Glutamatergic neuron (in vitro differentiated cells): ENCODE measurements around the gene ANKRD2. TPM values are rescaled to one million over a fixed set of nuclear protein-coding genes. Genes with fewer than 3 reads are reported as not detected.

Source experiments
- DNase-seq: peaks from one replicate; pipeline ENCODE4 v3.0.0; 2022
- H3K27ac Mint-ChIP-seq: one replicate; pipeline ENCODE4 v1.8.0; 2020; ENCODE audit warnings: mild to moderate bottlenecking, mixed read lengths, inconsistent platforms; ENCODE audit not compliant: unreplicated experiment
- H3K27me3 Mint-ChIP-seq: one replicate; pipeline ENCODE4 v1.8.0; 2020; ENCODE audit warnings: mild to moderate bottlenecking, moderate library complexity, mixed read lengths, inconsistent platforms; ENCODE audit not compliant: unreplicated experiment
- H3K36me3 Mint-ChIP-seq: one replicate; pipeline ENCODE4 v1.8.0; 2020; ENCODE audit warnings: mild to moderate bottlenecking, mixed read lengths, inconsistent platforms; ENCODE audit not compliant: unreplicated experiment
- H3K4me1 Mint-ChIP-seq: one replicate; pipeline ENCODE4 v1.8.0; 2020; ENCODE audit warnings: mild to moderate bottlenecking, low read depth, mixed read lengths, inconsistent platforms; ENCODE audit not compliant: unreplicated experiment
- H3K4me3 Mint-ChIP-seq: one replicate; pipeline ENCODE4 v1.8.0; 2020; ENCODE audit warnings: mild to moderate bottlenecking, mixed read lengths, inconsistent platforms; ENCODE audit not compliant: unreplicated experiment
- H3K9me3 Mint-ChIP-seq: one replicate; pipeline ENCODE4 v1.8.0; 2020; ENCODE audit warnings: mild to moderate bottlenecking, moderate library complexity, mixed read lengths, inconsistent platforms; ENCODE audit not compliant: unreplicated experiment
- total RNA-seq: library from RNA; stranded (reverse); fragmentation: NEBNext Ultra II Directional; extraction: Animal tissue kit (Norgen Biotek cat#: 25700); gene quantifications from one replicate; pipeline ENCODE4 v1.2.1, GENCODE V29; 2021; ENCODE audit not compliant: unreplicated experiment
- TF ChIP-seq, protein P1 (sequence below): fragments of 200-600 bp; sonication (generic); IDR thresholded peaks from one replicate; pipeline ENCODE4 v1.5.0; 2021; ENCODE audit not compliant: partially characterized antibody, unreplicated experiment

ANKRD2 gene
- total RNA-seq, 1 donor from 2014 or later = not detected

DNA sequence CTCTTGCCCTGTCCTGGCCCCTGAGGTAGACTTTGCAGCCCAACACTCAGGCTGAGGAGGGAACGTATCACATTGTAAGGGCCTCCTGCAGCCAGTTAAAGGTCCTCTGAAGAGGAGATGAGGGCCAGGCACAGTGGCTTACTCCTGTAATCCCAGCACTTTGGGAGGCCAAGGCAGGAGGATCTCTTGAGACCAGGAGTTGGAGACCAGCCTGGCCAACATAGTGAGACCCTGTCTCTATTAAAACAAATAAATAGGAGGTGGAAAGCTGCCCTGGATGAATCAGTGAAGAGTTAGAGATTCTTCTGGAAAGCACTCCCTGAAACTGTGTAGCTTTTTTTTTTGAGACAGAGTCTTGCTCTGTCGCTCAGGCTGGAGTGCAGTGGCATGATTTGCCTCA, 14.6 kb downstream of the ANKRD2 start:
- H3K27ac Mint-ChIP-seq = no peak overlapping the region
- H3K4me3 Mint-ChIP-seq = no peak overlapping the region
- no peaks in the 10 kb centered on the region for H3K4me1 Mint-ChIP-seq
- no peaks in the 10 kb centered on the region for H3K27me3 Mint-ChIP-seq
- H3K36me3 Mint-ChIP-seq = no peaks in the 10 kb centered on the region
- TF ChIP-seq, protein P1, sequence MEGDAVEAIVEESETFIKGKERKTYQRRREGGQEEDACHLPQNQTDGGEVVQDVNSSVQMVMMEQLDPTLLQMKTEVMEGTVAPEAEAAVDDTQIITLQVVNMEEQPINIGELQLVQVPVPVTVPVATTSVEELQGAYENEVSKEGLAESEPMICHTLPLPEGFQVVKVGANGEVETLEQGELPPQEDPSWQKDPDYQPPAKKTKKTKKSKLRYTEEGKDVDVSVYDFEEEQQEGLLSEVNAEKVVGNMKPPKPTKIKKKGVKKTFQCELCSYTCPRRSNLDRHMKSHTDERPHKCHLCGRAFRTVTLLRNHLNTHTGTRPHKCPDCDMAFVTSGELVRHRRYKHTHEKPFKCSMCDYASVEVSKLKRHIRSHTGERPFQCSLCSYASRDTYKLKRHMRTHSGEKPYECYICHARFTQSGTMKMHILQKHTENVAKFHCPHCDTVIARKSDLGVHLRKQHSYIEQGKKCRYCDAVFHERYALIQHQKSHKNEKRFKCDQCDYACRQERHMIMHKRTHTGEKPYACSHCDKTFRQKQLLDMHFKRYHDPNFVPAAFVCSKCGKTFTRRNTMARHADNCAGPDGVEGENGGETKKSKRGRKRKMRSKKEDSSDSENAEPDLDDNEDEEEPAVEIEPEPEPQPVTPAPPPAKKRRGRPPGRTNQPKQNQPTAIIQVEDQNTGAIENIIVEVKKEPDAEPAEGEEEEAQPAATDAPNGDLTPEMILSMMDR = no peak
- no peak for DNase-seq
- no peaks in the 10 kb centered on the region for H3K9me3 Mint-ChIP-seq

DNA sequence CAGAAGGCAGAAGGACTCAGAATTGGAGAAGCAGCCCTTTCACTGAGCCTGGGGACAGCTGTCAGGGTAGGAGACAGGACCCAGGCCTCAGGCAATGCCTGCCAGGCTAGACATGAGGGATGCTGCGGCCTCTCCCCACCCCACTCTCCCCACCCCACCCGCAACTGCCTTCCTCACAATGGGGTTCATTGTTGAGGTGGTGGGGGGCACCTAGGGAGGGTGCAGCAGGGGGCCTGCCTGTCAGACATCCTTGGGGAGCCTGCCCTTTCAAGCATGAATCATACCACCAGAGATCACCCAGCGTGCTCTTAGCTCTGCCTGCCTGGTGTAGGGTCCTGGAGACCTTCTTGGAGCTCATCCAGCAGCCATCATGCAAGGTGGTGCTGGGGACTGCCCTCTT, 16.9 kb downstream of the ANKRD2 start, which contains the start of gene C10orf62:
Gene C10orf62 (plus strand): TSS at position 243 of the 400 bp plus-strand sequence. CDS start 177 bp downstream, outside the sequence.
- H3K4me3 Mint-ChIP-seq = no peak within 1 kb of the TSS
- no peak within 1 kb of the TSS for H3K27ac Mint-ChIP-seq
- H3K4me1 Mint-ChIP-seq = no peaks in the 10 kb centered on the region

DNA sequence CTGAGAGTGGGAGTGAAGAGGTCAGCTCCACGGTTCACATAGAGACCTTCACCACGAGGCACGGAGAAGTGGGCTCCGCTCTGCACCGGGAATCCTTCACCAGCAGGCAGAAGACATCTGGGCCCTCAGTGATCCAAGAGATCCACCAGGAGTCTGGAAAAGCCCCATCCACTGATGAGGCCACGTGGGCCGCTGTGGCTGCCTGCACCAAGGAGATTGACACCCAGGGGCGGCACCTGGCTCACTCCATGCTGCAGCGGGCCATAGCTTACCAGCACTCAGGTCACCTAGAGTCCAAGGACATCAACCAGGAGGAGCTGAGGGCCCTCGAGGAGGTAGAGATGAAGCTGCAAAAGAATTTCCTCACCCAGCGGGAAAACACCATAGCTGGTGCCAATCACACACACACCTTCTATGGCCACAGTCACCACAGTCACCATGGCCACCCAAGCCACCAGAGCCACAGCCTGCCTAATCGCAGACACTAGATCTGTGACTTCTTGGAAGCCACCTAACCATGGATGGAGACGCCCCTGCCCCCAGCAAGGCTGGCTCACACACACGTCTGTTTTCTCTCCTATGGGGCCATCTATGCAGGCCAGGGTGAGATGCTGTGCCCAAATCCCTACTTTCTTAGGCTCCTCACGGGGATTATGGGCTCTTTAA, 17.6 kb downstream of the ANKRD2 start:
- H3K27ac Mint-ChIP-seq = no peak overlapping the region
- H3K36me3 Mint-ChIP-seq = no peaks in the 10 kb centered on the region
- TF ChIP-seq, protein P1 = no peak
- no peak for DNase-seq
- H3K4me3 Mint-ChIP-seq = no peak overlapping the region
- no peaks in the 10 kb centered on the region for H3K4me1 Mint-ChIP-seq
- H3K9me3 Mint-ChIP-seq = no peaks in the 10 kb centered on the region
- H3K27me3 Mint-ChIP-seq = no peaks in the 10 kb centered on the region

More for the DNA sequence above, 16.9 kb downstream of the ANKRD2 start, which contains the start of gene C10orf62:
- TF ChIP-seq, protein P1 = no peak
- no peaks in the 10 kb centered on the region for H3K27me3 Mint-ChIP-seq
- H3K36me3 Mint-ChIP-seq = no peaks in the 10 kb centered on the region
- H3K9me3 Mint-ChIP-seq = no peaks in the 10 kb centered on the region
- no peak for DNase-seq

DNA sequence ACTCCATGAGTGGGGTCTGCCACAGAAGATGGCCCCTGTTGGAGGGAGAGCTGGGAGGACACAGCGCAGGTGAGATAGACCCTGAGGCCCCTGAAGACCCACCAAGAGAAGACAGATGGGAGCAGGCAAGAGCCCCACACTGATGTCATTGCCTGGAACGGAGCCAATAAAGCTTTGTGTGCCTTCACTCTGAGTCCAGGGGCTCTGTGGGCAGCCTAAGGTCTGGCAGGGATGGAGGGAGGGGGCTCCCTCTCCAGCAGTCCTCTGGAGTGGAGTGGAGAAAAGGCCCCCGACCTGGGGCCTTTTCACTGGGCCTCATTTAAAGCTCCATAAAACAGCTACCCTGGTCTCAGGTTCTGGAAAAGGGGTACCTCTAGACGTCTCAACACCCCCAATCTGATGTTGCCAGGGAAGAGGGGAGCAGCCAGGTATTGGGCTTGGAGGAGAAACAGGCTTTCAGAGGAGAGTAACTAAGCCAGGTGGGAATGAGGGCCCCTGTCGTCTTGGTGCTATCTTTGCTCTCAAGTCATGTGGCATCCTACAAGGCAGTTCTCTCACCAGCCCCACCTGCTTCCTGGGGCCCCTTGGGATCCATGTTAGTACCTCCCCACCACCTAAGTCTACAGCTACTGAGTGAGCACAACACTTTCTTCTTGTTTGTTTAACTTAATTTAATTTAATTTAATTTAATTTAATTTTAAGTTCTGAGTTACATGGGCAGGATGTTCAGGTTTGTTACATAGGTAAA, 18.3 kb downstream of the ANKRD2 start:
- DNase-seq = no peak

More for the DNA sequence above, 18.3 kb downstream of the ANKRD2 start:
- Mint-ChIP-seq H3K36me3 (no peaks in the 10 kb centered on the region), H3K4me1 (no peaks in the 10 kb centered on the region), H3K27ac (no peak overlapping the region), H3K4me3 (no peak overlapping the region), H3K9me3 (no peaks in the 10 kb centered on the region), H3K27me3 (no peaks in the 10 kb centered on the region)
- TF ChIP-seq, protein P1 = no peak
